OCI-LY7 (cell line): ENCODE data around the gene TRIM27. TPM values are rescaled to one million over a fixed set of nuclear protein-coding genes. Genes with fewer than 3 reads are reported as not detected.
A peak's percentile ranks its signal among the peaks of the same experiment; 100 is the strongest.

Source experiments
- BruUV-seq: library from RNA; stranded (reverse); fragments of 400-500 nt; replicated peaks from 2 replicates; lab custom pipeline; 2021; lab: Mats Ljungman, UMichigan
- CTCF ChIA-PET: fragments of 300-600 bp; sonication (Branson Sonifier 250); formaldehyde crosslinking; loops from one replicate; lab custom pipeline; 2022; ENCODE audit warnings: antibody characterized with exemption; ENCODE audit not compliant: unreplicated experiment; lab: Charles Lee
- POLR2A ChIA-PET: fragments of 300-600 bp; sonication (Branson Sonifier 250); formaldehyde crosslinking; loops from one replicate; lab custom pipeline; 2022; ENCODE audit warnings: antibody characterized with exemption; lab: Charles Lee
- DNase-seq: peaks from one replicate; pipeline ENCODE4 v3.0.0-alpha.2; 2015; ENCODE audit warnings: low spot score
- H2AFZ ChIP-seq: fragments of 200-600 bp; sonication (generic), shearing (Covaris generic); 2 replicates; pipeline ENCODE4 v1.6.1; 2014; ENCODE audit warnings: mild to moderate bottlenecking, antibody characterized with exemption, low read length, moderate library complexity
- H3K27ac ChIP-seq: fragments of 200-600 bp; sonication (generic); 2 replicates; pipeline ENCODE4 v1.5.1; 2014; ENCODE audit warnings: mixed run types, low read depth, mild to moderate bottlenecking, moderate library complexity, low read length, inconsistent platforms; ENCODE audit not compliant: poor library complexity, severe bottlenecking
- H3K36me3 ChIP-seq: fragments of 200-600 bp; sonication (generic); 2 replicates; pipeline ENCODE4 v1.6.1; 2014; ENCODE audit warnings: mild to moderate bottlenecking, antibody characterized with exemption, low read length, moderate library complexity, mixed read lengths; ENCODE audit not compliant: insufficient read depth
- H3K4me1 ChIP-seq: fragments of 200-600 bp; sonication (generic); 2 replicates; pipeline ENCODE4 v1.5.1; 2014; ENCODE audit warnings: mild to moderate bottlenecking, low read length; ENCODE audit not compliant: insufficient read depth, poor library complexity, severe bottlenecking
- H3K4me2 ChIP-seq: fragments of 200-600 bp; sonication (generic); 2 replicates; pipeline ENCODE4 v1.6.1; 2014; ENCODE audit warnings: mild to moderate bottlenecking, low read length
- H3K4me3 ChIP-seq: fragments of 200-600 bp; sonication (generic); 2 replicates; pipeline ENCODE4 v1.5.1; 2014; ENCODE audit warnings: mild to moderate bottlenecking, low read depth, low read length; ENCODE audit not compliant: poor library complexity, severe bottlenecking
- H3K79me2 ChIP-seq: fragments of 200-600 bp; sonication (generic); 2 replicates; pipeline ENCODE4 v1.6.1; 2016; ENCODE audit warnings: low read depth, mild to moderate bottlenecking, low read length, moderate library complexity, mixed read lengths; ENCODE audit not compliant: insufficient read depth
- H3K9me2 ChIP-seq: fragments of 200-600 bp; sonication (generic); 2 replicates; pipeline ENCODE4 v1.6.1; 2016; ENCODE audit warnings: mild to moderate bottlenecking, low read length, mixed read lengths; ENCODE audit not compliant: insufficient read depth
- H3K9me3 ChIP-seq: fragments of 200-600 bp; sonication (generic); 2 replicates; pipeline ENCODE4 v1.6.1; 2014; ENCODE audit warnings: mild to moderate bottlenecking, mixed run types, low read length, mixed read lengths
- H4K20me1 ChIP-seq: fragments of 200-600 bp; sonication (generic); 2 replicates; pipeline ENCODE4 v1.6.1; 2014; ENCODE audit warnings: mild to moderate bottlenecking, antibody characterized with exemption, low read length, moderate library complexity, mixed read lengths; ENCODE audit not compliant: insufficient read depth
- EZH2phosphoT487 ChIP-seq: fragments of 200-600 bp; sonication (generic); IDR thresholded peaks from 2 replicates; pipeline ENCODE4 v1.6.1; 2018; ENCODE audit warnings: low read depth, borderline replicate concordance, mild to moderate bottlenecking, mixed run types, antibody characterized with exemption, low read length, moderate library complexity, mixed read lengths
- intact Hi-C: fragments of 100-400 bp; cut with micrococcal nuclease; formaldehyde crosslinking; loops from one replicate; pipeline ENCODE4 v1.10.0; 2022; ENCODE audit not compliant: unreplicated experiment
- total RNA-seq, 2 experiments: library from RNA; depleted of rRNA in 1 of 2; stranded (reverse); fragments of >200 nt in 1 of 2; shearing (Covaris generic) in 1 of 2; gene quantifications; 2 replicates each; pipeline ENCODE4 v1.2.3, GENCODE V29; 2014 to 2022
- TF ChIP-seq, protein P1 (sequence below): fragments of 200-600 bp; sonication (generic); conservative IDR thresholded peaks from 2 replicates; pipeline ENCODE4 v1.5.1; 2014; ENCODE audit warnings: mild to moderate bottlenecking, antibody characterized with exemption, low read length, moderate library complexity, mixed read lengths

The TRIM27 gene
- total RNA-seq, 2 experiments from 2014 or later: 112 to 130 TPM

DNA sequence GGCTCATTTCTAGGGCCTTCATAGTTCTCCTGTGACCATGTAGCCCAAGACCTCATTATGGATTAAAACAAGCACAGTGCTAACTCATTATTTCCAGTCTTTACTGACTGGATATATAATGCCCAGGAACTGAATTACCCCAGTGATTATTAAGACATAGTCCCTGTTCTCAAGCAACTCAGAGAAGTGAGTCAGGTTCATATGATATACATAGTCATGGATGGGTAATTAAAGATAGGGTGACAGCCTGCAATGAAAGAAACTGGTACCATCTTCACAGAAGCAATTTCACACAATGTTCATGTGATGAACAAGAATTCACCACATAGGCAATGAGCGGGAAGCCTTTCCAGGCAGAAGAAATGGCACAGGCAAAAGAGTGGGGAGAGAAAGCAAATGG lies 3.5 kb downstream of the TRIM27 start:
- ChIA-PET POLR2A (interaction anchor here (1.3 to 5.6 kb wide), 2 partner anchors 8 to 44 kb away, joined by 3 to 37 read pairs; no protein-coding TSS in a partner anchor), CTCF (no interaction called here)
- H3K9me2 ChIP-seq: no peaks in the 10 kb centered on the region
- no peak for DNase-seq
- intact Hi-C loops: no loop called here
- peaks cover 68% of the 10 kb centered on the region for H3K79me2 ChIP-seq
- peaks cover 26% of the 10 kb centered on the region for H3K4me1 ChIP-seq
- no peak overlapping the region for H3K4me2 ChIP-seq
- TF ChIP-seq, protein P1, sequence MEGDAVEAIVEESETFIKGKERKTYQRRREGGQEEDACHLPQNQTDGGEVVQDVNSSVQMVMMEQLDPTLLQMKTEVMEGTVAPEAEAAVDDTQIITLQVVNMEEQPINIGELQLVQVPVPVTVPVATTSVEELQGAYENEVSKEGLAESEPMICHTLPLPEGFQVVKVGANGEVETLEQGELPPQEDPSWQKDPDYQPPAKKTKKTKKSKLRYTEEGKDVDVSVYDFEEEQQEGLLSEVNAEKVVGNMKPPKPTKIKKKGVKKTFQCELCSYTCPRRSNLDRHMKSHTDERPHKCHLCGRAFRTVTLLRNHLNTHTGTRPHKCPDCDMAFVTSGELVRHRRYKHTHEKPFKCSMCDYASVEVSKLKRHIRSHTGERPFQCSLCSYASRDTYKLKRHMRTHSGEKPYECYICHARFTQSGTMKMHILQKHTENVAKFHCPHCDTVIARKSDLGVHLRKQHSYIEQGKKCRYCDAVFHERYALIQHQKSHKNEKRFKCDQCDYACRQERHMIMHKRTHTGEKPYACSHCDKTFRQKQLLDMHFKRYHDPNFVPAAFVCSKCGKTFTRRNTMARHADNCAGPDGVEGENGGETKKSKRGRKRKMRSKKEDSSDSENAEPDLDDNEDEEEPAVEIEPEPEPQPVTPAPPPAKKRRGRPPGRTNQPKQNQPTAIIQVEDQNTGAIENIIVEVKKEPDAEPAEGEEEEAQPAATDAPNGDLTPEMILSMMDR: no peak
- TF ChIP-seq EZH2phosphoT487: no peak
- no peak overlapping the region for H3K4me3 ChIP-seq
- peaks cover 71% of the 10 kb centered on the region for H3K36me3 ChIP-seq
- BruUV-seq: no TSS peak
- no peak overlapping the region for H2AFZ ChIP-seq
- H3K27ac ChIP-seq: no peak overlapping the region
- H4K20me1 ChIP-seq: peaks cover 18% of the 10 kb centered on the region
- no peaks in the 10 kb centered on the region for H3K9me3 ChIP-seq

DNA sequence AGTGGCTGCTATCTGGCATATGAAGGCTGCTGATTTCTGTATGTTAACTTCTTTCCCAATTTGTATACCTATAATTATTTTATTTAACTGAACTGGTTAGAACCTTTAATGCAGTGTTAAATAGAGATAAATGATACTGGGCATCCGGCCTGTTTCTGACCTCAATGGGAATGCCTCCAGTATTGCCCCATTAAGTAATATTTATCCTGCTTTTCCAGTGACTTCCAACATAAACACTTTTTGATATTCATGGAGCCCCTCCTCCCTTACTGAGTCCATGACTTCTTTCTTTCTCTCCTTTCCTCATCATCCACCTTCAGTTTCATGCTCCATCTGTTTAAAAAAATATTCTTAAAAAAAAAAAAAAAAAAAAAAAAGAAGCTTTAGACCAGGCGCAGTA lies 8.8 kb downstream of the TRIM27 start:
- H3K79me2 ChIP-seq: peaks cover 48% of the 10 kb centered on the region

More for the DNA sequence above, 8.8 kb downstream of the TRIM27 start:
- H3K9me2 ChIP-seq: no peaks in the 10 kb centered on the region
- no peak overlapping the region for H3K27ac ChIP-seq
- BruUV-seq: TSS peak; percentile 38
- no peak overlapping the region for H3K4me2 ChIP-seq
- peaks cover 93% of the 10 kb centered on the region for H3K36me3 ChIP-seq
- H3K4me3 ChIP-seq: no peak overlapping the region
- TF ChIP-seq, protein P1: no peak
- no peak for TF ChIP-seq EZH2phosphoT487
- CTCF ChIA-PET: no interaction called here
- H2AFZ ChIP-seq: no peak overlapping the region
- H3K9me3 ChIP-seq: no peaks in the 10 kb centered on the region
- DNase-seq: no peak
- intact Hi-C loops: no loop called here
- peaks cover 7% of the 10 kb centered on the region; the same call in 1 of the 2 replicates for H4K20me1 ChIP-seq
- POLR2A ChIA-PET: interaction anchor here (0.7 kb wide), 2 partner anchors 18 to 96 kb away, joined by 3 read pairs; no protein-coding TSS in a partner anchor
- no peaks in the 10 kb centered on the region for H3K4me1 ChIP-seq
